ENCODE results near the gene MAP7D2.

Gene MAP7D2

GRCh38 chrX:20042221-20042620 lies 74.5 kb downstream of the MAP7D2 start:
- no peak overlapping the region for H3K27ac Mint-ChIP-seq
- H3K27me3 Mint-ChIP-seq (ENCODE audit: low read depth), result no peaks in the 10 kb centered on the region
- H3K4me3 Mint-ChIP-seq, result no peak overlapping the region
- H3K36me3 Mint-ChIP-seq (ENCODE audit: low read depth), result no peaks in the 10 kb centered on the region
- DNase-seq (ENCODE audit: low spot score), result no peak
- H3K9me3 Mint-ChIP-seq, result no peaks in the 10 kb centered on the region
- H3K4me1 Mint-ChIP-seq (ENCODE audit: low read depth), result no peaks in the 10 kb centered on the region

DNA sequence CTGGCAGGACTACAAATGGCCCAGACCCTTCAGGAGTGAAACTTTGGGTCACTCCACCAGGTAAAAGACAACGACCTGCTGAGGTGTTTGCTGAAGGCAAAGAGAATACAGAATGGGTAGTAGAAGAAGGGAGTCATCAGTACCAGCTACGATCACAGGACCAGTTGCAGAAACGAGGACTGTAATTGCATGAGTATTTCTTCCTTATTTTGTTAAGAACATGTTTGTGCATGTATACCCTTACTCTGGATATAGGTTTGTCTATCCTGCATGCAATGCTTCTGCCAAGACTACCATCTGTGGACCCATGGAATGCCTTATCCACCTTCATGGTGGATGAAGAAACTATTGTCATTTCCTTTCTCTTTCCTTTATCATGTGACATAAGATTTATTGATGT lies 77.7 kb downstream of the MAP7D2 start:
- H3K4me1 Mint-ChIP-seq (ENCODE audit: low read depth), result no peaks in the 10 kb centered on the region
- H3K9me3 Mint-ChIP-seq, result no peaks in the 10 kb centered on the region
- H3K27ac Mint-ChIP-seq, result no peak overlapping the region
- H3K36me3 Mint-ChIP-seq (ENCODE audit: low read depth), result no peaks in the 10 kb centered on the region
- H3K27me3 Mint-ChIP-seq (ENCODE audit: low read depth), result no peaks in the 10 kb centered on the region
- H3K4me3 Mint-ChIP-seq, result no peak overlapping the region
- DNase-seq (ENCODE audit: low spot score), result no peak

DNA sequence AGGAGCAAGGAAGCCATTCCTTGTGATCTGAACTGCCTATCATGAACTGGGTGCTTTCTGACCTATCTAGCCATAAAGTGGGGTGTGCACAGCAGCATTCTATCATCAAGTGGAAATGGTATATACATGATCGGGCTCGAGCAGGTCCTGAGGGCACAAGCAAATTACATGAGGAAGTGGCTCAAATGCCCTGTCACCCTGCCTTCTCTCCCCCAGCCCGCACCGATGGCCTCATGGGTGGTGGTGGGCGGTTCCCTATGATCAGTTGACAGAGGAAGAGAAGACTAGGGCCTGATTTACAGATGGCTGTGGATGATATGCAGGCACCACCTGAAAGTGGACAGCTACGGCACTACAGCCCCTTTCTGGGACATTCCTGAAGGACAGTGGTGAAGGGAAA lies 79.5 kb downstream of the MAP7D2 start:
- no peak for DNase-seq (ENCODE audit: low spot score)
- no peaks in the 10 kb centered on the region for H3K36me3 Mint-ChIP-seq (ENCODE audit: low read depth)
- no peaks in the 10 kb centered on the region for H3K27me3 Mint-ChIP-seq (ENCODE audit: low read depth)
- no peaks in the 10 kb centered on the region for H3K4me1 Mint-ChIP-seq (ENCODE audit: low read depth)
- H3K9me3 Mint-ChIP-seq, result no peaks in the 10 kb centered on the region
- H3K4me3 Mint-ChIP-seq, result no peak overlapping the region
- no peak overlapping the region for H3K27ac Mint-ChIP-seq

- Mint-ChIP-seq H3K36me3 (ENCODE audit: low read depth) (no peaks in the 10 kb centered on the region), H3K4me1 (ENCODE audit: low read depth) (peaks cover 2% of the 10 kb centered on the region), H3K27ac (no peak overlapping the region), H3K27me3 (ENCODE audit: low read depth) (no peaks in the 10 kb centered on the region), H3K9me3 (no peaks in the 10 kb centered on the region), H3K4me3 (no peak overlapping the region)
- no peak for DNase-seq (ENCODE audit: low spot score)
Observed at GRCh38 chrX:20032201-20032600, 84.5 kb downstream of the MAP7D2 start.

DNA sequence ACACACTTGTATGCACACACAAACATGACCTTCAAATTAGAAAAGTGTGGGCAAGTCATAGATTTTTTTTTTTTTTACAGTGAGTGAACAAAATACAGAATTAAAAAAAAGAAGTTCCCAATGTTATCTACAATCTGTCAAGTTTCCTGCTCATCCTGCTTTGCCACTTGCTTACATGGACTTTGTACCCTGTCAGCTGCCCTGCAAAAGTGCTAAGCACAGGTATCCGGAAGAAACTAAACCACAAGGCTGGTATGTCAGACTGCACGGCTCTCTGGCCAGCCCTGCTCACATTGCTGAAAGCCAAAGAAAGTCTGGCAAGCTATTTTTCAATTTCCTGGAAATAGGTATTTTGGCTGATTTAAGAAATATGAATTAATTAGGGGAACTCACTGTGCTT lies 87.0 kb downstream of the MAP7D2 start:
- Mint-ChIP-seq H3K9me3 (no peaks in the 10 kb centered on the region), H3K36me3 (ENCODE audit: low read depth) (no peaks in the 10 kb centered on the region), H3K27ac (no peak overlapping the region), H3K27me3 (ENCODE audit: low read depth) (no peaks in the 10 kb centered on the region), H3K4me3 (no peak overlapping the region), H3K4me1 (ENCODE audit: low read depth) (peaks cover 2% of the 10 kb centered on the region)
- no peak for DNase-seq (ENCODE audit: low spot score)

DNA sequence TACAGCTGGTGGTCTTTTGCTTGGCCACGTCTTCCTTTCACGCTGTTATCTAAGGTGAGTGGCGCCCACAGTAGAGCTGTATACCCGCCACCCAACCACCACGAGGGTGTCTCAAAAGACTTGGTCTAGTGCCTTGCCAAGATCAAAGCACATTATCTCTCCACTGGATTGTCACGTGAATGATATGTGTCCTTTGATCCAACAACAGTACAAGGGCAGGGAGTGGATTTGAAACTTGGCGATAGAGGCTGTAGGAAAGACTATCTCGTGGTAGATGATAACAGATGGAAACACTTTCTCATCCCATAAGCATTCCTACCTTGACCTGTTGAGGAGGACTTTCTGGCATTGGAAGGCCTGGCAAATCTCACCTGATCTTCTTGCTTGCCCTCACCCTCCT lies 88.1 kb downstream of the MAP7D2 start:
- Mint-ChIP-seq H3K27me3 (ENCODE audit: low read depth) (no peaks in the 10 kb centered on the region), H3K27ac (no peak overlapping the region), H3K36me3 (ENCODE audit: low read depth) (no peaks in the 10 kb centered on the region), H3K4me3 (no peak overlapping the region), H3K9me3 (no peaks in the 10 kb centered on the region), H3K4me1 (ENCODE audit: low read depth) (peaks cover 2% of the 10 kb centered on the region)
- DNase-seq (ENCODE audit: low spot score), result no peak

GRCh38 chrX:20026278-20026677 lies 90.4 kb downstream of the MAP7D2 start:
- DNase-seq (ENCODE audit: low spot score), result no peak
- Mint-ChIP-seq H3K4me3 (no peak overlapping the region), H3K4me1 (ENCODE audit: low read depth) (peaks cover 2% of the 10 kb centered on the region), H3K27me3 (ENCODE audit: low read depth) (no peaks in the 10 kb centered on the region), H3K27ac (no peak overlapping the region), H3K9me3 (no peaks in the 10 kb centered on the region), H3K36me3 (ENCODE audit: low read depth) (no peaks in the 10 kb centered on the region)

DNA sequence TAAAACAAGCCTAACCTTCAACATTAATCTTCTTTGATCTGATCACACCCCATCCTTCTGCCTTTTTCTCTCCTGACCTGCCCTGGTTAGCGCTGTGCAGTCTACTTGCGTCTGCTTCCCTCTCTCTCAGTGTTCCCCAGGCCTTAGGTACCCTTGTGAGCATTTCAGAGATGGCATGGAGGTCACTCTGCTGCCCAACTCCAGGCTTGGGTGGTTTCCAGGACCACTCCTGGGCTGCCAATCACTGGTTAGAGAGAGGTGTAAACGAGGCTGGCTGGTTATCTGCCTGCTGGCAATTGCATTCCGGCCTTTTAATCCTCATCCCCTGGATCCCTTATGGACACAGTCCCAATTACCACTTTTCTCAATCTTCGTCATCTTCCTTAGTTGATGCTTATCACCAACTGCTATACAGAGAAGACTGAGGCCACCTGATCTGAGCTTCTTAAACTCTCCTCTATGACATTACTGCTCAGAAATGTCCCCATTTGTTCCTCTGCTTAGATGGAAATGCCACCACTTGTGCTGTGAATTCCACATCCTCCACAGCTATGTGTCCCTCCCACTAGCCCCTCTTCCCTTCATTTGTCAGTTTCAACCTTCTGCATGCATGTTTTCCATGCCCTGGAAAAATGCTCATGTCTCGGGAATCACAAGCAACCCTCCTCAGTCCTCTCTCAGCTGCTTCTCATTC lies 96.9 kb downstream of the MAP7D2 start:
- Mint-ChIP-seq H3K27ac (no peak overlapping the region), H3K4me3 (no peak overlapping the region), H3K36me3 (ENCODE audit: low read depth) (no peaks in the 10 kb centered on the region), H3K27me3 (ENCODE audit: low read depth) (no peaks in the 10 kb centered on the region), H3K9me3 (no peaks in the 10 kb centered on the region), H3K4me1 (ENCODE audit: low read depth) (no peaks in the 10 kb centered on the region)
- no peak for DNase-seq (ENCODE audit: low spot score)

GRCh38 chrX:20016616-20016945 lies 100.1 kb downstream of the MAP7D2 start:
- Mint-ChIP-seq H3K4me3 (no peak overlapping the region), H3K36me3 (ENCODE audit: low read depth) (no peaks in the 10 kb centered on the region), H3K27me3 (ENCODE audit: low read depth) (peaks cover 3% of the 10 kb centered on the region), H3K4me1 (ENCODE audit: low read depth) (no peaks in the 10 kb centered on the region), H3K27ac (no peak overlapping the region), H3K9me3 (no peaks in the 10 kb centered on the region)
- DNase-seq (ENCODE audit: low spot score), result no peak

DNA sequence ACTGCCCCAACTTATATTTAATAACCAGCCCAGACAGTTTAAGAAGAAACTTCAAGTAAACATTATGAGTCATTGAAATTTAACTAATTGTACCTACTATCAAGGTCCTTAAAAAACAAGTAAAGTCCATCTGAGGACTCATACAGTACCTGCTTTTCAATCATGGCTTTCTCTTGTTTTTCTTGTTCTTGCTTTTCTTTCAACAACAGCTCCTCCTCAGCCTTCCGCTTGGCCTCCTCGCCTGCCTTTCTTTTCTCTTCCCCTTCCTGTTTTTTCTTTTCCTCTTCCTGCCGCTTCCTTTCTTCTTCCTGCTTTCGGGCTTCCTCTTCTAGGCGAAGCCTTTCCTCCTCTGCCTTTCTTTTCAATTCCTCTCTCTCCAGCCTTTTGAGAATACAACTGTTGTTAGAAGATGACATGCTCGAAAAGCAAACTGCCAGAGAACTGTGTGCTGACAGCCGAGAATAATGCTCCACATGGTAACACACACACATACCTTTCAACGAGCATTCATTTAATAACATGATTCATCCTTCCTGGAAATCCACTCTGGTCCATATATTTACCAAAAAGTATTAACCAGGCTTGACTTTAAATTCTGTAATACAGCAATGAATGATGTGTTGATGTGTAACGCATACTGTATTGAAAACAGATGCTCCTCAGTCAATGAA lies 100.6 kb downstream of the MAP7D2 start:
- DNase-seq (ENCODE audit: low spot score), result no peak
- Mint-ChIP-seq H3K4me1 (ENCODE audit: low read depth) (no peaks in the 10 kb centered on the region), H3K36me3 (ENCODE audit: low read depth) (no peaks in the 10 kb centered on the region), H3K27ac (no peak overlapping the region), H3K4me3 (no peak overlapping the region), H3K9me3 (no peaks in the 10 kb centered on the region), H3K27me3 (ENCODE audit: low read depth) (peaks cover 3% of the 10 kb centered on the region)

- Mint-ChIP-seq H3K27me3 (ENCODE audit: low read depth) (peaks cover 3% of the 10 kb centered on the region), H3K4me1 (ENCODE audit: low read depth) (no peaks in the 10 kb centered on the region), H3K27ac (no peak overlapping the region), H3K9me3 (no peaks in the 10 kb centered on the region), H3K4me3 (no peak overlapping the region), H3K36me3 (ENCODE audit: low read depth) (no peaks in the 10 kb centered on the region)
- no peak for DNase-seq (ENCODE audit: low spot score)
Observed at GRCh38 chrX:20015422-20015821, 101.3 kb downstream of the MAP7D2 start.

- Mint-ChIP-seq H3K36me3 (ENCODE audit: low read depth) (no peaks in the 10 kb centered on the region), H3K9me3 (no peaks in the 10 kb centered on the region), H3K27me3 (ENCODE audit: low read depth) (peaks cover 8% of the 10 kb centered on the region), H3K27ac (no peak overlapping the region), H3K4me3 (no peak overlapping the region), H3K4me1 (ENCODE audit: low read depth) (no peaks in the 10 kb centered on the region)
- DNase-seq (ENCODE audit: low spot score), result no peak
Observed at GRCh38 chrX:20011608-20012007, 105.1 kb downstream of the MAP7D2 start.

DNA sequence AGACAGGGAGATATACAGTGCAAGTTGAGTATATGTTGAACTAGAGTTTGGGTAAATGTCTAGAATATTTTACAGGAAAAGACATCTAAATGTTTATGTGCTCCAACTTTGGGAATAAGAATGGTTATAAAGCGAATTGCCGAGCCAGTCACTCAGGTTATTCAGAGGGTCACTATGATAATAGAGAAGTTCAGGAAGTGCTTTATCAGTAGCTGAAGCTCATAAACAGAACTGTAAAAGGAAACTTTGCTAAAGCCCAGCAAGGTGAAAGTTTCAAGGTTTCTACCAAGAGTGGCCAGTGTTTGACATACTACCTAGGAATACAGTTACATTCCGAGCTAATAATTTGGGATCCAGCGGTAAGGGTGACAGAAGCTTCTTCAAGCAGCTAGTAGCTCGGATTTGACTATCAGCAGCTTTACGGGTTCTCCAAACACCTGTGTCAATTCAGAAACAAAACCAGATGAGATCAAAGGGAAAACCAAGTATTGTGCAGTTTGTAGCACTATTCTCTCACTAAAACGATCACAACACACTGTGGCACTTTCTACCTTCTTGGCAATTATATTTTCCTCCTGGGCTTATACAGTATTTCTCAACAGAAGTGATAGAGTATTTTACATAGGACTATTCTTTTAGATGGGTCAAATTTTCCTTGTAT lies 108.6 kb downstream of the MAP7D2 start:
- no peak overlapping the region for H3K4me3 Mint-ChIP-seq
- no peak overlapping the region for H3K27ac Mint-ChIP-seq
- no peaks in the 10 kb centered on the region for H3K4me1 Mint-ChIP-seq (ENCODE audit: low read depth)
- DNase-seq (ENCODE audit: low spot score), result no peak
- H3K36me3 Mint-ChIP-seq (ENCODE audit: low read depth), result no peaks in the 10 kb centered on the region
- H3K9me3 Mint-ChIP-seq, result no peaks in the 10 kb centered on the region
- H3K27me3 Mint-ChIP-seq (ENCODE audit: low read depth), result peaks cover 6% of the 10 kb centered on the region

GRCh38 chrX:20005883-20006282 lies 110.8 kb downstream of the MAP7D2 start:
- Mint-ChIP-seq H3K27me3 (ENCODE audit: low read depth) (peaks cover 6% of the 10 kb centered on the region), H3K36me3 (ENCODE audit: low read depth) (no peaks in the 10 kb centered on the region), H3K9me3 (no peaks in the 10 kb centered on the region), H3K27ac (no peak overlapping the region), H3K4me1 (ENCODE audit: low read depth) (no peaks in the 10 kb centered on the region), H3K4me3 (no peak overlapping the region)
- no peak for DNase-seq (ENCODE audit: low spot score)

Data from T-helper 2 cell treated with Interferon-gamma antibody and Interleukin-4, amounts not matched to agents 5 μg/mL and 100 μg/mL, for 36 hours (primary cell).